Stomach (tissue), 9 donors: ENCODE measurements around the gene PDLIM3. TPM values are rescaled to one million over a fixed set of nuclear protein-coding genes. Genes with fewer than 3 reads are reported as not detected.
"Not testable (repeated sequence)": the region's sequence is repeated elsewhere in the genome, so short reads cannot be mapped to it uniquely, and the experiment has no call there.

ENCODE experiments used
- DNase-seq, 2 donors: peaks; one replicate each; pipeline versions ENCODE4 v3.0.0 to v3.0.0-alpha.2; 2013 to 2019
- H3K27ac ChIP-seq, 5 donors: fragments of 200-600 bp in 4 of 5; sonication (generic) in 4 of 5; one replicate each; pipeline ENCODE4 v1.5.1; 2013 to 2019; ENCODE audit warnings: mild to moderate bottlenecking in 1 of 5, moderate library complexity in 1 of 5
- H3K27me3 ChIP-seq, 3 donors: fragments of 200-600 bp; sonication (generic); one replicate each; pipeline ENCODE4 v1.5.1; 2017 to 2019; ENCODE audit warnings: mixed run types in 1 of 3
- H3K36me3 ChIP-seq, 4 donors: fragments of 200-600 bp; sonication (generic); 1 replicate in 3 of 4; 2 replicates in 1 of 4; pipeline ENCODE4 v1.5.1; 2016 to 2019
- H3K4me1 ChIP-seq, 4 donors: fragments of 200-600 bp; sonication (generic); one replicate each; pipeline ENCODE4 v1.5.1; 2016 to 2019
- H3K4me3 ChIP-seq, 4 donors: fragments of 200-600 bp; sonication (generic) in 3 of 4; one replicate each; pipeline ENCODE4 v1.5.1; 2016 to 2019; ENCODE audit warnings: mild to moderate bottlenecking in 1 of 4
- H3K9me3 ChIP-seq, 4 donors: fragments of 200-600 bp; sonication (generic); one replicate each; pipeline ENCODE4 v1.5.1; 2016 to 2019
- CTCF ChIP-seq, 7 experiments: fragments of 450-650 bp in 4 of 7; fragments of 200-600 bp in 3 of 7; sonication (generic) in 3 of 7; IDR thresholded peaks; one replicate each; pipeline ENCODE4 v1.5.1; 2016 to 2019; ENCODE audit warnings: antibody characterized with exemption in 7 of 7, control low read depth in 2 of 7, mild to moderate bottlenecking in 1 of 7
- EP300 ChIP-seq: sonication (generic); formaldehyde crosslinking; IDR thresholded peaks from one replicate; pipeline ENCODE4 v1.6.1; 2017; ENCODE audit warnings: antibody characterized with exemption
- POLR2A ChIP-seq, 4 donors: fragments of 450-650 bp; IDR thresholded peaks; one replicate each; pipeline ENCODE4 v1.6.1; 2016; ENCODE audit warnings: antibody characterized with exemption in 4 of 4, control low read depth in 2 of 4, mild to moderate bottlenecking in 1 of 4, moderate library complexity in 1 of 4
- POLR2AphosphoS5 ChIP-seq, 3 donors: sonication (generic); formaldehyde crosslinking; IDR thresholded peaks; one replicate each; pipeline ENCODE4 v1.6.1; 2016; ENCODE audit warnings: antibody characterized with exemption in 3 of 3
- WGBS, 5 donors: extraction: QIAGEN DNeasy Blood & Tissue Kit in 3 of 5; methylation state at CpG; one replicate each; pipeline versions ENCODE4 v1.1.5 to v1.1.7; 2013 to 2018; 5-methylcytosine and 5-hydroxymethylcytosine counted together
- intact Hi-C: fragments of 100-400 bp; cut with DNase I; formaldehyde crosslinking; loops from one replicate; pipeline ENCODE4 v1.15.1; 2023; ENCODE audit warnings: low total_unique reads
- polyA plus RNA-seq, 3 donors: library from polyadenylated mRNA; stranded (reverse); fragments of 200-250 nt; gene quantifications; one replicate each; pipeline ENCODE4 v1.2.3, GENCODE V29; 2013
- total RNA-seq, 5 donors: library from RNA; depleted of rRNA; stranded (reverse); fragments of >200 nt; gene quantifications; one replicate each; pipeline versions ENCODE4 v1.1.0 to v1.2.3, GENCODE V29; 2014 to 2016
- donor health status: healthy with polysubstance abuse.
- donor health status: Bipolar disorder and iron deficiency.
- donor health status: healthy.

The PDLIM3 gene
- total and polyA plus RNA-seq, 8 donors = 73.9 to 755 (median 108) TPM

GRCh38 chr4:185513489-185514181 is 21.7 kb downstream of the PDLIM3 start:
- intact Hi-C loops = no loop called here
- DNase-seq = peak in 1 of 2 donors; percentile 51
- Histone ChIP-seq H3K27me3 (no peaks in the 10 kb centered on the region), H3K4me3 (no peak overlapping the region), H3K4me1 (peaks cover 12 to 34% (median 24%) of the 10 kb centered on the region in 4 donors), H3K36me3 (peaks cover 0 to 16% (median 4%) of the 10 kb centered on the region in 4 donors), H3K27ac (peak overlapping the region in 4 of 5 donors; percentile 54 to 59 (median 56)), H3K9me3 (no peaks in the 10 kb centered on the region)
- TF ChIP-seq EP300 (no peak), POLR2AphosphoS5 (IDR thresholded peaks at IDR 0.05) (peak in 1 of 3 donors; percentile 14), POLR2A (IDR thresholded peaks at IDR 0.05) (no peak)
- WGBS, 5 donors = 23 to 31% (median 27%) methylated on average over 10 of the region's 10 CpGs

DNA sequence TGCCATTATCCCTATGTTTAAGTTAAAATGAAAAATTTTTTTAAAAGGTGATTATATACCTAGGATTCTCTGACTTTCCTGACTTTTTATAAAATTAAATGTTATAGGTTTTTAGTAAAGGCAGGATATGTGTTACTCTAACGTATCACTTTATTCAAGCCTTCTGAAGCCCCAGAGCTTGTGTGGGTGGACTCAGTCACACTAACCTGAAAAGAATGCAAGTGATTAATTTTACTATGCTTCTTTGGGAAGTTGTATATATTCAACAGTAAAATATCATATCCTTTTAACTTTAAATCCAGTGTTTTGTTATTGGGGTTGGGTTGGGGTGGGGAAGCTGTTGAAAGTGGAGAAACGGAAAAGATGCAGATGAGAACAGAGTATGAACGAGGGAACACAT is 22.8 kb downstream of the PDLIM3 start:
- Histone ChIP-seq H3K36me3 (peaks cover 0 to 16% (median 6%) of the 10 kb centered on the region in 4 donors), H3K4me3 (no peak overlapping the region), H3K27me3 (no peaks in the 10 kb centered on the region), H3K9me3 (no peaks in the 10 kb centered on the region), H3K4me1 (peaks cover 12 to 38% (median 24%) of the 10 kb centered on the region in 4 donors), H3K27ac (peak overlapping the region in 2 of 5 donors; percentile 54)
- intact Hi-C loops = no loop called here
- no peak for DNase-seq
- TF ChIP-seq POLR2AphosphoS5 (IDR thresholded peaks at IDR 0.05) = no peak
- TF ChIP-seq CTCF (IDR thresholded peaks at IDR 0.05) = no peak
- TF ChIP-seq EP300 = no peak
- TF ChIP-seq POLR2A (IDR thresholded peaks at IDR 0.05) = no peak
- 70 to 88% (median 79%) methylated on average over 3 of the region's 3 CpGs for WGBS, 5 donors

DNA sequence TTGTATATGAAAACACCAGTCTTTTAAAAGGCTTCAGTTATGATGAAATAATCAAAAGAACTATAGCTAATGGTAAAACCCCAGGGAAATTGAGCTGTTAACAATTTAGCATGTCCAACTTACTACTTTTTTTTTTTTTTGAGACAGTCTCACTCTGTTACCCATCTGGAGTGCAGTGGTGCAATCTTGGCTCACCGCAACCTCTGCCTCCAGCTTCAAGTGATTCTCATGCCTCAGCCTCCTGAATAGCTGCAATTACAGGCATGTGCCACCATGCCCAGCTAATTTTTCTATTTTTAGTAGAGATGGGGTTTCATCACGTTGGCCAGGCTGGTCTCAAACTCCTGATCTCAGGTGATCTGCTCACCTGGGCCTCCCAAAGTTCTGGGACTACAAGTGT is 24.1 kb downstream of the PDLIM3 start:
- 65 to 84% (median 76%) methylated on average over 2 of the region's 2 CpGs for WGBS, 5 donors
- H3K27me3 ChIP-seq, DNase-seq, intact Hi-C loops, H3K4me3 ChIP-seq, H3K9me3 ChIP-seq: not testable (repeated sequence)
- H3K4me1 ChIP-seq = peaks cover 12 to 38% (median 24%) of the 10 kb centered on the region in 4 donors
- peak overlapping the region in 2 of 5 donors; percentile 8 to 54 for H3K27ac ChIP-seq
- peaks cover 0 to 16% (median 8%) of the 10 kb centered on the region in 4 donors for H3K36me3 ChIP-seq

- DNase-seq = peak in 1 of 2 donors; percentile 60
- TF ChIP-seq POLR2AphosphoS5 (IDR thresholded peaks at IDR 0.05) = peak in 1 of 3 donors; percentile 30
- TF ChIP-seq CTCF (IDR thresholded peaks at IDR 0.05) = no peak
- Histone ChIP-seq H3K4me1 (peaks cover 12 to 38% (median 24%) of the 10 kb centered on the region in 4 donors), H3K4me3 (no peak overlapping the region), H3K27me3 (no peaks in the 10 kb centered on the region), H3K36me3 (peaks cover 0 to 16% (median 8%) of the 10 kb centered on the region in 4 donors), H3K27ac (peak overlapping the region in 1 of 5 donors; percentile 8), H3K9me3 (no peaks in the 10 kb centered on the region)
- intact Hi-C loops = no loop called here
- WGBS, 5 donors = 28 to 59% (median 41%) methylated on average over 5 of the region's 5 CpGs
Observed at GRCh38 chr4:185510806-185511205, 24.5 kb downstream of the PDLIM3 start.

DNA sequence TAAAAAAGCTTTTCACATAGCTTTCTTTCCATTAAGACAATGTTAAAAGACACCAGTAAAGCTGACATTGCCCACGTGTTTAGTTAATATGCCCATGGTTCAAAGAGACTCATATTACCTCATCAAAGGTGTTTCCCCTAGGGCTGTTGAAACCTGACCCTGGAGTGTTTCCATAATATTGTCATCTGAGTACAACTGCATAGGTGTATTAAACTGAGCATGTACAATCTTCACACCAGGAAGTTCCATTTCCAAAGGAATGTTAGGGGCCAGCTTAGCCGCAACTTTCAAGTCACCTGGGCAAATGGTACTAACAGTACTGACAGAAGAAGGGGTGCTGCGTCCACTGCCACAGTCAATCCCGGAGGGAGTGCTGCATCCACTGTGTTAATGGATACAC is 27.1 kb downstream of the PDLIM3 start:
- no peak for TF ChIP-seq POLR2A (IDR thresholded peaks at IDR 0.05)
- no peak for TF ChIP-seq CTCF (IDR thresholded peaks at IDR 0.05)
- no peak for TF ChIP-seq EP300
- TF ChIP-seq POLR2AphosphoS5 (IDR thresholded peaks at IDR 0.05) = no peak
- no peaks in the 10 kb centered on the region for H3K9me3 ChIP-seq

More for the DNA sequence above, 27.1 kb downstream of the PDLIM3 start:
- no peaks in the 10 kb centered on the region for H3K27me3 ChIP-seq
- peak overlapping the region in 2 of 5 donors; percentile 1 to 39 for H3K27ac ChIP-seq
- WGBS, 5 donors = 50 to 57% (median 56%) methylated on average over 4 of the region's 4 CpGs
- peaks cover 0 to 8% (median 5%) of the 10 kb centered on the region in 4 donors for H3K36me3 ChIP-seq
- no peak overlapping the region for H3K4me3 ChIP-seq
- intact Hi-C loops = no loop called here
- H3K4me1 ChIP-seq = peaks cover 4 to 29% (median 14%) of the 10 kb centered on the region in 4 donors
- peak in 1 of 2 donors; percentile 53 for DNase-seq
